Mesothelial cell of epicardium (in vitro differentiated cells): Measurements from ENCODE around the gene SSR4. TPM values are rescaled to one million over a fixed set of nuclear protein-coding genes. Genes with fewer than 3 reads are reported as not detected.

ENCODE experiments used
- DNase-seq, 2 experiments: peaks; one replicate each; pipeline ENCODE4 v3.0.0; 2021; ENCODE audit warnings: low spot score in 2 of 2; ENCODE audit not compliant: unreplicated experiment in 2 of 2
- H3K27ac Mint-ChIP-seq: 2 replicates; pipeline ENCODE4 v1.8.0; 2021; ENCODE audit warnings: mixed read lengths
- H3K27me3 Mint-ChIP-seq: 2 replicates; pipeline ENCODE4 v1.8.0; 2021; ENCODE audit warnings: low read depth, mixed read lengths
- H3K36me3 Mint-ChIP-seq: 2 replicates; pipeline ENCODE4 v1.8.0; 2021; ENCODE audit warnings: mixed read lengths
- H3K4me1 Mint-ChIP-seq: 2 replicates; pipeline ENCODE4 v1.8.0; 2021; ENCODE audit warnings: mixed read lengths
- H3K4me3 Mint-ChIP-seq: 2 replicates; pipeline ENCODE4 v1.8.0; 2021; ENCODE audit warnings: mild to moderate bottlenecking, moderate library complexity, mixed read lengths
- H3K9me3 Mint-ChIP-seq: 2 replicates; pipeline ENCODE4 v1.8.0; 2021; ENCODE audit warnings: mixed read lengths
- total RNA-seq: library from RNA; stranded (reverse); gene quantifications from 3 replicates; pipeline ENCODE4 v1.2.1, GENCODE V29; 2021
- TF ChIP-seq, protein P1 (sequence below): fragments of 200-600 bp; sonication (generic); IDR thresholded peaks from one replicate; pipeline ENCODE4 v1.5.0; 2021; ENCODE audit warnings: antibody characterized with exemption; ENCODE audit not compliant: unreplicated experiment

The SSR4 gene
- total RNA-seq, 1 donor from 2014 or later: 213 TPM

DNA sequence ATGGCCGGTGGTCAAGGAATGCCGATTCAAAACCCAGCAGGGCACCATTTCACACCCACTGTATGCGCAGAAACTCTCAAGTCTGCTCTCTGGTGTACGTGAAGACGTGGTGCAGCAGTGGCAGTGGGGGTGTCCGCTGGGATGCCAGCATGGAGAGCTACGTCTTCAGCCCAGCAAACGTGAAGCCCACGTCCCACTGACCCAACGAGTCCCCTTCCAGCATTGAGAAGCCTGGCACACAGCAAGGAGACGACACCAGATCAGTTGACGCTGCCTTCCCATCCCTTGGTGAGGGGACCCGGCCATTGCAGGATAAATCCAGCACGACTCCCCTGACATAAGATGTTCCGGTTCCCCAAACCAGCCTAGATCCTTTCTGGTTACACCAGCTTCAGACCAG is 32.6 kb upstream of the SSR4 start:
- H3K27me3 Mint-ChIP-seq: no peaks in the 10 kb centered on the region
- DNase-seq: no peak
- no peaks in the 10 kb centered on the region for H3K9me3 Mint-ChIP-seq
- peaks cover 10% of the 10 kb centered on the region for H3K4me1 Mint-ChIP-seq
- no peaks in the 10 kb centered on the region for H3K36me3 Mint-ChIP-seq
- no peak overlapping the region for H3K4me3 Mint-ChIP-seq
- TF ChIP-seq, protein P1, sequence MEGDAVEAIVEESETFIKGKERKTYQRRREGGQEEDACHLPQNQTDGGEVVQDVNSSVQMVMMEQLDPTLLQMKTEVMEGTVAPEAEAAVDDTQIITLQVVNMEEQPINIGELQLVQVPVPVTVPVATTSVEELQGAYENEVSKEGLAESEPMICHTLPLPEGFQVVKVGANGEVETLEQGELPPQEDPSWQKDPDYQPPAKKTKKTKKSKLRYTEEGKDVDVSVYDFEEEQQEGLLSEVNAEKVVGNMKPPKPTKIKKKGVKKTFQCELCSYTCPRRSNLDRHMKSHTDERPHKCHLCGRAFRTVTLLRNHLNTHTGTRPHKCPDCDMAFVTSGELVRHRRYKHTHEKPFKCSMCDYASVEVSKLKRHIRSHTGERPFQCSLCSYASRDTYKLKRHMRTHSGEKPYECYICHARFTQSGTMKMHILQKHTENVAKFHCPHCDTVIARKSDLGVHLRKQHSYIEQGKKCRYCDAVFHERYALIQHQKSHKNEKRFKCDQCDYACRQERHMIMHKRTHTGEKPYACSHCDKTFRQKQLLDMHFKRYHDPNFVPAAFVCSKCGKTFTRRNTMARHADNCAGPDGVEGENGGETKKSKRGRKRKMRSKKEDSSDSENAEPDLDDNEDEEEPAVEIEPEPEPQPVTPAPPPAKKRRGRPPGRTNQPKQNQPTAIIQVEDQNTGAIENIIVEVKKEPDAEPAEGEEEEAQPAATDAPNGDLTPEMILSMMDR: no peak
- H3K27ac Mint-ChIP-seq: no peak overlapping the region

DNA sequence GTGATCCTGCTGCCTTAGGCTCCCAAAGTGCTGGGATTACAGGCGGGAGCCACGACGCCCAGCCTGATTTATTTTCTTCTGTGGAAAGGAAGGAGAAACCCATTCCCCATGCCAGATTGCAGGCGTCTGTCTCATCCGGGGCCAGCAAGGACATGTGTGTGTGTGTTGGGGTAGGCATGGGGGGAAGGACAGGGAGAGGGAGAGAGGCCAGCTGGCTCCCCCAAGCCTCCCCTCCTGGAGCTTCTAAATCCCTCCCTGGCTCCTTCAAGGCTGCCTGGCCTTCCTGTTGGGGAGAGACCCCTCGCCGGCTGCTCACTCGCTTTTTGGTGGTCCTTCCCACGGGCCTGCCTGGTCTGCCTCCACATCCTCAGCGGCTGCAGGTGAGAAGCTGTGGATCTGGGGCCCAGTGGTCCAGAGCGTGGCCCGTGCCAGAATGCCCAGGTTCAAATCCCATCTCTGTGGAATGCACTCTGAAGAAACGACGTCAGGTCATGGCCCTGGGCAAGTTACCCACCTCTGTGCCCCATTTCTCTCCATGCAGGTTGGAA is 31.8 kb upstream of the SSR4 start:
- Mint-ChIP-seq H3K27me3 (no peaks in the 10 kb centered on the region), H3K4me3 (no peak overlapping the region), H3K36me3 (no peaks in the 10 kb centered on the region), H3K27ac (no peak overlapping the region), H3K4me1 (peaks cover 10% of the 10 kb centered on the region), H3K9me3 (no peaks in the 10 kb centered on the region)
- no peak for DNase-seq
- TF ChIP-seq, protein P1: no peak

DNA sequence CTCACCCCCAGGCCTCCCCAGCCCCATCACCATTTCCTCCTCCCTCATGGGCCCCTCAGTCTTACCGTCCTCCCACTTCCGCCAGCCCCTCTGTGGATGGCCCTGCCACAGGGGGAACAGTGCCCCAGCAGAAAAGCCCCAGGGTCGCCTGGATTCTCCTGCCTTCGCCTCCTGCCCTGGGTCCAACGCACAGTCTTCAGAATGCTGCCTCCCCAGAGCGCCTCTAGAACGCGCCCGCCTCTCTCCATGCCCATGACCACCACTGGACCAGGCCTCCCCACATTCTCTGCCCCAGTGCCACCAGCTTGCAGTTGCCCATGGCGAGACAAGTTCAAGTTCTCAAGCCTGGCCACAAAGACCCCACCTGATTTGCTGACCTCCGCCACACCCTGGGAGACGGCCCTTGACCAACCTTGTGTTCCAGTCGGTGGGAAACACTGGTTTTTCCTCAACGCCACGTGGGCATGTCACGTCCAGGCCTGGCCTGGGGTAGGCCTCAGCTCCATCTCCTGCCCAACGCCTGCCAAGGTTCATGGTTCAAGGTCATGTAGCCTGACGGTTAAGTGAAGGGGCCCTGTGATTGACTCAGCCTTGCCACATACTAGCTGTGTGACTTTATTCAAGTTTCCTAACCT is 31.1 kb upstream of the SSR4 start:
- Mint-ChIP-seq H3K27ac (no peak overlapping the region), H3K4me1 (peaks cover 10% of the 10 kb centered on the region), H3K36me3 (no peaks in the 10 kb centered on the region), H3K9me3 (no peaks in the 10 kb centered on the region), H3K27me3 (no peaks in the 10 kb centered on the region), H3K4me3 (no peak overlapping the region)
- DNase-seq: no peak
- TF ChIP-seq, protein P1: no peak

DNA sequence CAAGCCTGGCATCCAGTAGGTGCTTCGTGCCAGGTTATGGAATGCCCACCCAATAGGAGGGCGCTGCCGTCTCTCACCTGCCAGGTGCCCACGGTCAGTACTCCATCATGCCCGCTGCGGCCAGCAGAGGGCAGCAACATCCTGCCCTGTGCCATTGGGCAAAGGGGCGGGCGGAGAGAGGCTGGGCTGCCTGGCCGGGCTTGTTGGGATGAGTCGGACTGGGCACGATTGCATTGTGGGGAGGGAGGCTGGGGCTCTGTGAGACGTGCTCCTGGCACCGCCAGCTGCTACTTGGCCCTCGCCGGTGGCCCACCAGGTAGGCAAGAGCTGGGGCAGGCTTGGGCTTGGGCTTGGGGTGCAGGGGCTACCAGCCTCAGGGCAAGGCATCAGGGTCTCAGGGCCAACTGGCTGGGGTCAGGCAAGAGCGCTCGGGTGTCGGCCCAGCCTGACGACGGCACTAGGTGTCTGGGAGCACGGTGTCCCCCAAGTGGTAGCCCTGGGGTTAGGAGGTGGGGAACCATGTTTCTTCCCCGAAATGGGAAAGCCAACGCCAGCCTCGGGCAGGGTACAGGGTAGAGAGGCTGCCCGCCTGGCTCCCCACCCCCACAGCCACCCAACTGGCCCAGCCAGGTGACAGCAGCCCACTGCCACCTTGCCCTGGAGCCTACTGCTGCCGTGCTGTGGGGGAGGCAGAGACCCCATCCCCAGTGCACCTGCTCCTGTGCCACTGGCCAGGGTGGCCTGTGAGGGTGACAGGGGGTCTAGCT is 30.3 kb upstream of the SSR4 start, which contains the start of gene PLXNB3:
Gene PLXNB3, plus strand, starts transcription at position 261 of the 767 bp plus-strand sequence. CDS start 1,287 bp downstream, outside the sequence.
- Mint-ChIP-seq H3K27me3 (no peaks in the 10 kb centered on the region), H3K4me3 (peak within 1 kb of the TSS; percentile 26), H3K9me3 (no peaks in the 10 kb centered on the region), H3K36me3 (no peaks in the 10 kb centered on the region), H3K27ac (no peak within 1 kb of the TSS), H3K4me1 (peaks cover 10% of the 10 kb centered on the region)
- TF ChIP-seq, protein P1: peak; percentile 72
- DNase-seq: peak; percentile 40 to 75

- H3K27ac Mint-ChIP-seq: no peak overlapping the region
- peaks cover 10% of the 10 kb centered on the region for H3K4me1 Mint-ChIP-seq
- no peaks in the 10 kb centered on the region for H3K9me3 Mint-ChIP-seq
- no peak overlapping the region for H3K4me3 Mint-ChIP-seq
- no peak for DNase-seq
- TF ChIP-seq, protein P1: no peak
- H3K27me3 Mint-ChIP-seq: no peaks in the 10 kb centered on the region
- no peaks in the 10 kb centered on the region for H3K36me3 Mint-ChIP-seq
Measured at GRCh38 chrX:153764786-153765137, 29.7 kb upstream of the SSR4 start.
